Endothelial cell (in vitro differentiated cells): ENCODE results near the gene C1QTNF4. TPM values are rescaled to one million over a fixed set of nuclear protein-coding genes. Genes with fewer than 3 reads are reported as not detected.
"Not testable (repeated sequence)": the region's sequence is repeated elsewhere in the genome, so short reads cannot be mapped to it uniquely, and the experiment has no call there.

ENCODE experiments used
- DNase-seq: peaks from one replicate; pipeline ENCODE4 v3.0.0; 2021; ENCODE audit warnings: low spot score
- H3K27ac Mint-ChIP-seq: one replicate; pipeline ENCODE4 v1.8.0; 2021; ENCODE audit warnings: mixed read lengths, inconsistent platforms; ENCODE audit not compliant: unreplicated experiment
- H3K27me3 Mint-ChIP-seq: one replicate; pipeline ENCODE4 v1.8.0; 2021; ENCODE audit warnings: mild to moderate bottlenecking, moderate library complexity, mixed read lengths, inconsistent platforms; ENCODE audit not compliant: unreplicated experiment
- H3K36me3 Mint-ChIP-seq: one replicate; pipeline ENCODE4 v1.8.0; 2021; ENCODE audit warnings: mild to moderate bottlenecking, low read depth, mixed read lengths, inconsistent platforms; ENCODE audit not compliant: unreplicated experiment
- H3K4me1 Mint-ChIP-seq: one replicate; pipeline ENCODE4 v1.8.0; 2021; ENCODE audit warnings: mild to moderate bottlenecking, mixed read lengths, inconsistent platforms; ENCODE audit not compliant: unreplicated experiment
- H3K4me3 Mint-ChIP-seq: one replicate; pipeline ENCODE4 v1.8.0; 2021; ENCODE audit warnings: mild to moderate bottlenecking, mixed read lengths, inconsistent platforms; ENCODE audit not compliant: unreplicated experiment
- H3K9me3 Mint-ChIP-seq: one replicate; pipeline ENCODE4 v1.8.0; 2021; ENCODE audit warnings: mixed read lengths, inconsistent platforms; ENCODE audit not compliant: unreplicated experiment
- CTCF ChIP-seq: fragments of 200-600 bp; sonication (generic); IDR thresholded peaks from one replicate; pipeline ENCODE4 v1.5.0; 2021; ENCODE audit warnings: antibody characterized with exemption; ENCODE audit not compliant: unreplicated experiment
- total RNA-seq: library from RNA; stranded (reverse); fragmentation: NEBNext Ultra II Directional; extraction: Animal tissue kit (Norgen Biotek cat#: 25700); gene quantifications from one replicate; pipeline ENCODE4 v1.2.1, GENCODE V29; 2021; ENCODE audit not compliant: unreplicated experiment

The C1QTNF4 gene
- total RNA-seq, 1 donor from 2014 or later = 50.4 TPM

GRCh38 chr11:47560426-47560825 is 33.8 kb downstream of the C1QTNF4 start:
- H3K36me3 Mint-ChIP-seq = no peaks in the 10 kb centered on the region
- H3K4me3 Mint-ChIP-seq = no peak overlapping the region
- no peak for DNase-seq
- peaks cover 3% of the 10 kb centered on the region for H3K27me3 Mint-ChIP-seq
- peaks cover 3% of the 10 kb centered on the region for H3K4me1 Mint-ChIP-seq
- H3K9me3 Mint-ChIP-seq = no peaks in the 10 kb centered on the region
- H3K27ac Mint-ChIP-seq = no peak overlapping the region
- no peak for TF ChIP-seq CTCF

- no peak for DNase-seq
- H3K36me3 Mint-ChIP-seq = no peaks in the 10 kb centered on the region
Observed at GRCh38 chr11:47558695-47559094, 35.5 kb downstream of the C1QTNF4 start.

GRCh38 chr11:47557004-47557403 is 37.2 kb downstream of the C1QTNF4 start:
- H3K27ac Mint-ChIP-seq, H3K4me3 Mint-ChIP-seq, H3K4me1 Mint-ChIP-seq, H3K36me3 Mint-ChIP-seq, H3K27me3 Mint-ChIP-seq, H3K9me3 Mint-ChIP-seq, DNase-seq: not testable (repeated sequence)

More at GRCh38 chr11:47558695-47559094, 35.5 kb downstream of the C1QTNF4 start:
- Mint-ChIP-seq H3K4me1 (no peaks in the 10 kb centered on the region), H3K4me3 (no peak overlapping the region), H3K27ac (no peak overlapping the region), H3K9me3 (no peaks in the 10 kb centered on the region), H3K27me3 (peaks cover 3% of the 10 kb centered on the region)
- TF ChIP-seq CTCF = no peak

- peaks cover 8% of the 10 kb centered on the region for H3K27me3 Mint-ChIP-seq
Observed at GRCh38 chr11:47553406-47553743, 40.8 kb downstream of the C1QTNF4 start.

GRCh38 chr11:47552566-47553405 is 41.4 kb downstream of the C1QTNF4 start, which contains the start of gene CELF1:
TSS of gene CELF1 (minus strand) at chr11:47553132. CDS start at chr11:47499523, 53,609 bp downstream.
- DNase-seq = peak; percentile 95
- Mint-ChIP-seq H3K27ac (peak within 1 kb of the TSS; percentile 100), H3K27me3 (peaks cover 8% of the 10 kb centered on the region), H3K4me3 (peak within 1 kb of the TSS; percentile 100), H3K4me1 (peaks cover 24% of the 10 kb centered on the region), H3K36me3 (peaks cover 13% of the 10 kb centered on the region), H3K9me3 (no peaks in the 10 kb centered on the region)
- TF ChIP-seq CTCF = peak; percentile 92

More at GRCh38 chr11:47553406-47553743, 40.8 kb downstream of the C1QTNF4 start:
- DNase-seq = no peak
- Mint-ChIP-seq H3K4me3 (peak overlapping the region; percentile 92), H3K9me3 (no peaks in the 10 kb centered on the region), H3K36me3 (peaks cover 13% of the 10 kb centered on the region), H3K27ac (peak overlapping the region; percentile 89), H3K4me1 (peaks cover 24% of the 10 kb centered on the region)
- no peak for TF ChIP-seq CTCF
